IMR-90 (cell line): ENCODE results near the gene LTB4R. TPM values are rescaled to one million over a fixed set of nuclear protein-coding genes. Genes with fewer than 3 reads are reported as not detected.

ENCODE experiments used
- ATAC-seq: fragments of 200-7000 bp; cut with Tn5 transposase; 2 replicates; pipeline ENCODE4 v1.9.1; 2020; ENCODE audit warnings: low read depth, mild to moderate bottlenecking, moderate library complexity
- BruUV-seq: library from RNA; stranded (reverse); fragments of 400-500 nt; replicated peaks from 2 replicates; lab custom pipeline; 2021; lab: Mats Ljungman, UMichigan
- CTCF ChIA-PET: fragments of 300-600 bp; formaldehyde crosslinking; extraction: SDS; loops from one replicate; lab custom pipeline; 2021; ENCODE audit warnings: antibody characterized with exemption; lab: Yijun Ruan, JAX
- POLR2A ChIA-PET: fragments of 300-600 bp; sonication (Branson Sonifier 250); formaldehyde crosslinking; loops from one replicate; lab custom pipeline; 2022; ENCODE audit warnings: antibody characterized with exemption; ENCODE audit not compliant: unreplicated experiment; lab: Charles Lee
- DNase-seq: peaks from one replicate; pipeline ENCODE4 v3.0.0; 2013
- H2AFZ ChIP-seq: replicated peaks from 2 replicates; pipeline ENCODE3; 2013; ENCODE audit warnings: low read length, mild to moderate bottlenecking; ENCODE audit not compliant: poor library complexity
- H2AK5ac ChIP-seq: 2 replicates; pipeline ENCODE4 v1.6.1; 2013; ENCODE audit warnings: low read depth, low read length, inconsistent platforms
- H2AK9ac ChIP-seq: replicated peaks from 2 replicates; pipeline ENCODE3; 2013; ENCODE audit warnings: mild to moderate bottlenecking, low read depth, low read length, moderate library complexity; ENCODE audit not compliant: poor library complexity
- H2BK120ac ChIP-seq: 2 replicates; pipeline ENCODE4 v1.6.1; 2013; ENCODE audit warnings: low read depth, low read length, inconsistent platforms
- H2BK15ac ChIP-seq: 3 replicates; pipeline ENCODE4 v1.6.1; 2013; ENCODE audit warnings: low read depth, low read length, inconsistent platforms
- H2BK20ac ChIP-seq: 2 replicates; pipeline ENCODE4 v1.6.1; 2013; ENCODE audit warnings: low read depth, mild to moderate bottlenecking, inconsistent platforms, low read length, moderate library complexity
- H2BK5ac ChIP-seq: 2 replicates; pipeline ENCODE4 v1.6.1; 2013; ENCODE audit warnings: mild to moderate bottlenecking, low read depth, low read length, inconsistent platforms; ENCODE audit not compliant: poor library complexity, severe bottlenecking
- H3K14ac ChIP-seq: replicated peaks from 2 replicates; pipeline ENCODE4 v1.6.1; 2013; ENCODE audit warnings: low read depth, low read length, inconsistent platforms
- H3K18ac ChIP-seq: 2 replicates; pipeline ENCODE4 v1.6.1; 2013; ENCODE audit warnings: low read depth, low read length, control low read depth
- H3K23ac ChIP-seq: 2 replicates; pipeline ENCODE4 v1.6.1; 2013; ENCODE audit warnings: low read depth, low read length, inconsistent platforms
- H3K27ac ChIP-seq: 2 replicates; pipeline ENCODE4 v1.5.1; 2013; ENCODE audit warnings: mild to moderate bottlenecking, control low read depth, low read length; ENCODE audit not compliant: insufficient read depth
- H3K27me3 ChIP-seq: 2 replicates; pipeline ENCODE4 v1.6.1; 2013; ENCODE audit warnings: low read length; ENCODE audit not compliant: control insufficient read depth, insufficient read depth
- H3K36me3 ChIP-seq: 2 replicates; pipeline ENCODE4 v1.6.1; 2013; ENCODE audit warnings: low read length, mixed read lengths; ENCODE audit not compliant: control insufficient read depth, insufficient read depth
- H3K4ac ChIP-seq: 2 replicates; pipeline ENCODE4 v1.6.1; 2013; ENCODE audit warnings: low read depth, low read length, inconsistent platforms
- H3K4me1 ChIP-seq: 2 replicates; pipeline ENCODE4 v1.6.1; 2013; ENCODE audit warnings: low read length, mixed read lengths; ENCODE audit not compliant: control insufficient read depth, insufficient read depth
- H3K4me2 ChIP-seq: 2 replicates; pipeline ENCODE4 v1.6.1; 2013; ENCODE audit warnings: low read depth, mild to moderate bottlenecking, control low read depth, low read length, moderate library complexity
- H3K4me3 ChIP-seq: 2 replicates; pipeline ENCODE4 v1.5.1; 2013; ENCODE audit warnings: low read depth, mild to moderate bottlenecking, control low read depth, low read length, moderate library complexity; ENCODE audit not compliant: insufficient read depth
- H3K56ac ChIP-seq: 2 replicates; pipeline ENCODE4 v1.6.1; 2013; ENCODE audit warnings: low read length, inconsistent platforms; ENCODE audit not compliant: insufficient read depth; ENCODE audit errors: extremely low read depth
- H3K79me1 ChIP-seq, 2 experiments: 2 replicates each; pipeline ENCODE4 v1.6.1; 2013; ENCODE audit warnings: low read length in 2 of 2, inconsistent platforms in 1 of 2, low read depth in 1 of 2
- H3K9ac ChIP-seq: 2 replicates; pipeline ENCODE4 v1.6.1; 2013; ENCODE audit warnings: low read depth, low read length, control low read depth
- H3K9me1 ChIP-seq: 2 replicates; pipeline ENCODE4 v1.6.1; 2013; ENCODE audit warnings: low read length, inconsistent platforms; ENCODE audit not compliant: insufficient read depth
- H3K9me3 ChIP-seq: 2 replicates; pipeline ENCODE4 v1.6.1; 2013; ENCODE audit warnings: low read length; ENCODE audit not compliant: control insufficient read depth, insufficient read depth
- H4K20me1 ChIP-seq: 2 replicates; pipeline ENCODE4 v1.6.1; 2013; ENCODE audit warnings: low read length, inconsistent platforms; ENCODE audit not compliant: insufficient read depth
- H4K5ac ChIP-seq: 2 replicates; pipeline ENCODE4 v1.6.1; 2013; ENCODE audit warnings: mild to moderate bottlenecking, low read depth, low read length, control low read depth
- H4K8ac ChIP-seq, 2 experiments: 2 replicates each; pipeline ENCODE4 v1.6.1; 2013; ENCODE audit warnings: low read depth in 2 of 2, low read length in 2 of 2, control low read depth in 1 of 2, inconsistent platforms in 1 of 2
- H4K91ac ChIP-seq: 2 replicates; pipeline ENCODE4 v1.6.1; 2013; ENCODE audit warnings: low read depth, low read length, inconsistent platforms; ENCODE audit not compliant: insufficient read depth
- BHLHE40 ChIP-seq: fragments of 150-350 bp; IDR thresholded peaks from 2 replicates; pipeline ENCODE4 v1.6.1; 2016; ENCODE audit warnings: mild to moderate bottlenecking, low read depth, low read length
- CHD1 ChIP-seq: IDR thresholded peaks from 2 replicates; pipeline ENCODE4 v1.6.1; 2012; ENCODE audit warnings: low read depth, low read length, improper control_type of control experiment
- MAFK ChIP-seq: IDR thresholded peaks from 2 replicates; pipeline ENCODE4 v1.6.1; 2012; ENCODE audit warnings: low read depth, low read length, improper control_type of control experiment
- MAZ ChIP-seq: IDR thresholded peaks from 2 replicates; pipeline ENCODE4 v1.6.1; 2012; ENCODE audit warnings: low read depth, mild to moderate bottlenecking, low read length, improper control_type of control experiment, moderate library complexity, borderline replicate concordance
- MXI1 ChIP-seq: IDR thresholded peaks from 2 replicates; pipeline ENCODE4 v1.6.1; 2012; ENCODE audit warnings: low read depth, mild to moderate bottlenecking, low read length, moderate library complexity, borderline replicate concordance
- NFE2L2 ChIP-seq: fragments of 150-350 bp; IDR thresholded peaks from 2 replicates; pipeline ENCODE4 v1.6.1; 2016; ENCODE audit warnings: low read depth, mild to moderate bottlenecking, low read length
- POLR2A ChIP-seq: IDR thresholded peaks from 2 replicates; pipeline ENCODE4 v1.6.1; 2012; ENCODE audit warnings: mild to moderate bottlenecking, low read depth, low read length
- RAD21 ChIP-seq: IDR thresholded peaks from 2 replicates; pipeline ENCODE4 v1.6.1; 2012; ENCODE audit warnings: low read length, improper control_type of control experiment
- RCOR1 ChIP-seq: IDR thresholded peaks from 2 replicates; pipeline ENCODE4 v1.6.1; 2012; ENCODE audit warnings: mild to moderate bottlenecking, low read length, improper control_type of control experiment; ENCODE audit not compliant: insufficient replicate concordance
- RFX5 ChIP-seq: IDR thresholded peaks from 2 replicates; pipeline ENCODE4 v1.8.0; 2012; ENCODE audit warnings: low read depth, mild to moderate bottlenecking, low read length, moderate library complexity
- SMC3 ChIP-seq: fragments of 150-350 bp; IDR thresholded peaks from 2 replicates; pipeline ENCODE4 v1.6.1; 2016; ENCODE audit warnings: low read depth, mild to moderate bottlenecking, antibody characterized with exemption, low read length, moderate library complexity
- WGBS, 2 experiments: methylation state at CpG; one replicate each; pipeline versions ENCODE4 v1.1.5 to v1.1.7; 2013; ENCODE audit warnings: missing lambda C conversion rate in 2 of 2; ENCODE audit not compliant: insufficient read length in 1 of 2; ENCODE audit errors: extremely low coverage in 2 of 2; 5-methylcytosine and 5-hydroxymethylcytosine counted together
- dilution Hi-C: fragments of 300-500 bp; cut with HindIII; formaldehyde crosslinking; loops from one replicate; pipeline ENCODE4 v1.14.3; 2018; ENCODE audit warnings: low sequenced_read_pairs; ENCODE audit not compliant: unreplicated experiment
- in situ Hi-C: fragments of 300-500 bp; cut with MboI; formaldehyde crosslinking; loops from 3 replicates; pipeline ENCODE4 v1.14.3; 2019; ENCODE audit warnings: low sequenced_read_pairs, inconsistent platforms, mixed read lengths
- intact Hi-C: fragments of 100-400 bp; cut with micrococcal nuclease; formaldehyde crosslinking; loops from 2 replicates; pipeline ENCODE4 v1.10.0; 2022
- polyA plus RNA-seq, 3 experiments: library from polyadenylated mRNA; depleted of rRNA; stranded (reverse); fragments of >200 nt; gene quantifications; 2 replicates each; pipeline ENCODE4 v1.2.3, GENCODE V29; 2012; ENCODE audit warnings: low replicate concordance in 1 of 3
- total RNA-seq: library from RNA; depleted of rRNA; stranded (reverse); fragments of >200 nt; gene quantifications from 2 replicates; pipeline ENCODE4 v1.2.3, GENCODE V29; 2012
- TF ChIP-seq, protein P1 (sequence below): fragments of 150-350 bp; IDR thresholded peaks from 2 replicates; pipeline ENCODE4 v1.6.1; 2017; ENCODE audit warnings: mild to moderate bottlenecking, antibody characterized with exemption, low read length, low read depth

LTB4R gene
- total and polyA plus RNA-seq, 2 of the 4 experiments (the other 2 are of a cell fraction) = 0.18 to 2.3 TPM

GRCh38 chr14:24307575-24308341 is 3.5 kb upstream of the LTB4R start, which contains the start of gene CIDEB (continued):
- TF ChIP-seq, protein P1, sequence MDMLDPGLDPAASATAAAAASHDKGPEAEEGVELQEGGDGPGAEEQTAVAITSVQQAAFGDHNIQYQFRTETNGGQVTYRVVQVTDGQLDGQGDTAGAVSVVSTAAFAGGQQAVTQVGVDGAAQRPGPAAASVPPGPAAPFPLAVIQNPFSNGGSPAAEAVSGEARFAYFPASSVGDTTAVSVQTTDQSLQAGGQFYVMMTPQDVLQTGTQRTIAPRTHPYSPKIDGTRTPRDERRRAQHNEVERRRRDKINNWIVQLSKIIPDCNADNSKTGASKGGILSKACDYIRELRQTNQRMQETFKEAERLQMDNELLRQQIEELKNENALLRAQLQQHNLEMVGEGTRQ = no peak

GRCh38 chr14:24308342-24309124 is 2.8 kb upstream of the LTB4R start:
- in situ Hi-C loops (no loop called here), dilution Hi-C loops (no loop called here), intact Hi-C loops (no loop called here)
- Histone ChIP-seq H3K18ac (no peak overlapping the region), H4K8ac (no peak overlapping the region), H4K20me1 (peaks cover 8% of the 10 kb centered on the region; the same call in 1 of the 2 replicates), H3K14ac (no peak overlapping the region), H3K23ac (no peak overlapping the region), H3K9me1 (peaks cover 5% of the 10 kb centered on the region; the same call in 1 of the 2 replicates), H3K79me1 (peaks cover 3 to 8% of the 10 kb centered on the region in 2 experiments; a peak in 1 of 4 replicates), H2BK120ac (no peak overlapping the region), H2BK20ac (no peak overlapping the region), H4K5ac (no peak overlapping the region), H3K36me3 (peaks cover 30% of the 10 kb centered on the region), H3K4me1 (peaks cover 10% of the 10 kb centered on the region; the same call in 1 of the 2 replicates), H3K9me3 (no peaks in the 10 kb centered on the region), H3K4me3 (no peak overlapping the region), H2BK5ac (no peak overlapping the region), H3K9ac (no peak overlapping the region), H2AK5ac (no peak overlapping the region), H3K56ac (no peak overlapping the region), H3K4me2 (no peak overlapping the region), H3K27ac (no peak overlapping the region), H3K4ac (no peak overlapping the region), H2BK15ac (no peak overlapping the region), H4K91ac (no peak overlapping the region), H3K27me3 (no peaks in the 10 kb centered on the region), H2AFZ (no peak overlapping the region), H2AK9ac (no peak overlapping the region)
- CTCF ChIA-PET = interaction anchor here (0.6 to 4.1 kb wide), 14 partner anchors 9 to 250 kb away, joined by 3 to 20 read pairs (median 4); partner anchors contain the start of genes DHRS1, NOP9 and TINF2
- POLR2A ChIA-PET = no interaction called here
- ATAC-seq (no peak), DNase-seq (no peak)
- 94% methylated on average over 2 of the region's 7 CpGs; no CpG with 5 or more reads in 1 of the 2 experiments for WGBS, 2 experiments
- no TSS peak for BruUV-seq
- no peak for TF ChIP-seq BHLHE40
- TF ChIP-seq RCOR1 = no peak
- TF ChIP-seq MAFK = no peak
- no peak for TF ChIP-seq RFX5
- TF ChIP-seq CHD1 = no peak
- no peak for TF ChIP-seq SMC3
- no peak for TF ChIP-seq POLR2A
- TF ChIP-seq, protein P1 = no peak
- no peak for TF ChIP-seq MXI1
- no peak for TF ChIP-seq RAD21
- TF ChIP-seq MAZ = no peak
- TF ChIP-seq NFE2L2 = no peak
